Left renal cortex interstitium (tissue), 4 donors: ENCODE data around the gene CDC42EP2. TPM values are rescaled to one million over a fixed set of nuclear protein-coding genes. Genes with fewer than 3 reads are reported as not detected.

Experiments used
- DNase-seq, 4 donors: peaks; one replicate each; pipeline ENCODE4 v3.0.0-alpha.2; 2013; ENCODE audit warnings: low read depth in 4 of 4, low spot score in 2 of 4, missing footprints in 1 of 4
- polyA plus RNA-seq, 4 donors: library from polyadenylated mRNA; unstranded; fragments of 120-200 nt; gene quantifications; one replicate each; pipeline ENCODE4 v1.2.1, GENCODE V29; 2013; ENCODE audit not compliant: insufficient read length in 4 of 4

Gene CDC42EP2
- polyA plus RNA-seq, 4 donors: 7.9 to 16.4 (median 11.6) TPM

GRCh38 chr11:65355013-65355775 lies 40.5 kb downstream of the CDC42EP2 start:
- no peak for DNase-seq

GRCh38 chr11:65355776-65356393 lies 41.2 kb downstream of the CDC42EP2 start:
- DNase-seq: no peak

- DNase-seq: no peak
Measured at GRCh38 chr11:65356394-65356972, 41.8 kb downstream of the CDC42EP2 start.

- no peak for DNase-seq
Measured at GRCh38 chr11:65357856-65358356, 43.2 kb downstream of the CDC42EP2 start.

GRCh38 chr11:65362320-65362931 lies 47.8 kb downstream of the CDC42EP2 start:
- DNase-seq: no peak

- DNase-seq: no peak
Measured at GRCh38 chr11:65362966-65363365, 48.3 kb downstream of the CDC42EP2 start.

GRCh38 chr11:65363770-65364169 lies 49.1 kb downstream of the CDC42EP2 start:
- DNase-seq: no peak

GRCh38 chr11:65366340-65366773 lies 51.7 kb downstream of the CDC42EP2 start:
- DNase-seq: peak in 1 of 4 donors; percentile 52

GRCh38 chr11:65370659-65371049 lies 56.0 kb downstream of the CDC42EP2 start:
- DNase-seq: no peak

Other genes starting within 250 kb of the CDC42EP2 start
- 10 to 100 TPM; 16.9 to 22.4 (median 21.1) TPM for gene CDCA5, start 230.8 kb upstream of the CDC42EP2 start, polyA plus RNA-seq
- gene ZFPL1, start 230.6 kb upstream of the CDC42EP2 start, polyA plus RNA-seq: 10 to 100 TPM; 27.9 to 35.9 (median 34.6) TPM
- gene VPS51, start 218.7 kb upstream of the CDC42EP2 start, polyA plus RNA-seq: 100 to 1,000 TPM; 100 to 159 (median 143) TPM
- 100 to 1,000 TPM in 1 of 4 donors, 10 to 100 TPM in 3; 77.8 to 101 (median 80.4) TPM for gene TM7SF2, start 203.0 kb upstream of the CDC42EP2 start, polyA plus RNA-seq
- 10 to 100 TPM in 2 of 4 donors, 1 to 10 TPM in 2; 6.0 to 13.3 (median 9.5) TPM for gene ZNHIT2, start 197.2 kb upstream of the CDC42EP2 start, polyA plus RNA-seq
- gene FAU, start 192.7 kb upstream of the CDC42EP2 start, polyA plus RNA-seq: 100 to 1,000 TPM; 643 to 971 (median 752) TPM
- 10 to 100 TPM; 56.2 to 65.2 (median 62.2) TPM for gene MRPL49, start 192.5 kb upstream of the CDC42EP2 start, polyA plus RNA-seq
- 10 to 100 TPM; 40.4 to 57.0 (median 48.3) TPM for gene SYVN1, start 180.3 kb upstream of the CDC42EP2 start, polyA plus RNA-seq
- gene SPDYC, start 144.6 kb upstream of the CDC42EP2 start, polyA plus RNA-seq: under 1 TPM in 1 of 4 donors, not detected in 3; 0.16 TPM
- gene CAPN1, start 132.9 kb upstream of the CDC42EP2 start, polyA plus RNA-seq: 100 to 1,000 TPM in 2 of 4 donors, 10 to 100 TPM in 2; 83.3 to 121 (median 99.2) TPM
- gene POLA2, start 52.9 kb upstream of the CDC42EP2 start, polyA plus RNA-seq: 10 to 100 TPM; 22.0 to 34.0 (median 30.9) TPM
- gene DPF2, start 19.0 kb downstream of the CDC42EP2 start, polyA plus RNA-seq: 100 to 1,000 TPM in 1 of 4 donors, 10 to 100 TPM in 3; 80.5 to 105 (median 90.8) TPM
- gene TIGD3, start 39.9 kb downstream of the CDC42EP2 start, polyA plus RNA-seq: under 1 TPM; 0.55 to 0.90 (median 0.86) TPM
- gene SLC25A45, start 67.8 kb downstream of the CDC42EP2 start, polyA plus RNA-seq: 10 to 100 TPM in 1 of 4 donors, 1 to 10 TPM in 3; 4.0 to 10.5 (median 7.1) TPM
- gene FRMD8, start 71.8 kb downstream of the CDC42EP2 start, polyA plus RNA-seq: 10 to 100 TPM; 14.5 to 24.4 (median 22.2) TPM
- gene NEAT1, start 107.9 kb downstream of the CDC42EP2 start, polyA plus RNA-seq: 100 to 1,000 TPM in 3 of 4 donors, 10 to 100 TPM in 1; 71.3 to 336 (median 211) TPM
- gene MALAT1, start 184.2 kb downstream of the CDC42EP2 start, polyA plus RNA-seq: 1,000 to 10,000 TPM in 2 of 4 donors, 100 to 1,000 TPM in 2; 299 to 1,150 (median 876) TPM
- 10 to 100 TPM; 63.1 to 86.0 (median 75.2) TPM for gene SCYL1, start 210.2 kb downstream of the CDC42EP2 start, polyA plus RNA-seq
- 100 to 1,000 TPM in 3 of 4 donors, 10 to 100 TPM in 1; 93.0 to 182 (median 140) TPM for gene LTBP3, start 243.5 kb downstream of the CDC42EP2 start, polyA plus RNA-seq